Esophagus squamous epithelium (tissue), 5 donors: ENCODE data around the gene MAN1B1. TPM values are rescaled to one million over a fixed set of nuclear protein-coding genes. Genes with fewer than 3 reads are reported as not detected.
"Not testable (repeated sequence)": the region's sequence is repeated elsewhere in the genome, so short reads cannot be mapped to it uniquely, and the experiment has no call there.

Source experiments
- DNase-seq: peaks from one replicate; lab custom pipeline; 2025; lab: John Stamatoyannopoulos, UW
- H3K27ac ChIP-seq, 4 donors: fragments of 200-600 bp; sonication (generic); one replicate each; pipeline ENCODE4 v1.5.1; 2016 to 2019; ENCODE audit warnings: mild to moderate bottlenecking in 1 of 4
- H3K27me3 ChIP-seq, 4 donors: fragments of 200-600 bp; sonication (generic); 1 replicate in 3 of 4; 2 replicates in 1 of 4; pipeline versions ENCODE4 v1.5.1 to v1.6.0; 2017 to 2021; ENCODE audit warnings: antibody characterized with exemption in 1 of 4
- H3K36me3 ChIP-seq, 3 donors: fragments of 200-600 bp; sonication (generic); one replicate each; pipeline ENCODE4 v1.5.1; 2016 to 2019
- H3K4me1 ChIP-seq, 3 donors: fragments of 200-600 bp; sonication (generic); one replicate each; pipeline ENCODE4 v1.5.1; 2017 to 2019
- H3K4me3 ChIP-seq, 4 donors: fragments of 200-600 bp; sonication (generic); 1 replicate in 3 of 4; 2 replicates in 1 of 4; pipeline ENCODE4 v1.5.1; 2016 to 2019; ENCODE audit warnings: mild to moderate bottlenecking in 2 of 4, moderate library complexity in 1 of 4
- H3K9me3 ChIP-seq, 3 donors: fragments of 200-600 bp; sonication (generic); one replicate each; pipeline ENCODE4 v1.5.1; 2016 to 2019
- CTCF ChIP-seq, 6 experiments: fragments of 450-650 bp in 4 of 6; fragments of 200-600 bp in 2 of 6; sonication (generic) in 2 of 6; IDR thresholded peaks; one replicate each; pipeline ENCODE4 v1.5.1; 2016 to 2019; ENCODE audit warnings: antibody characterized with exemption in 6 of 6, mild to moderate bottlenecking in 4 of 6, moderate library complexity in 4 of 6
- POLR2A ChIP-seq, 4 donors: fragments of 450-650 bp; IDR thresholded peaks; one replicate each; pipeline ENCODE4 v1.6.1; 2017; ENCODE audit warnings: antibody characterized with exemption in 4 of 4, mild to moderate bottlenecking in 4 of 4, moderate library complexity in 3 of 4
- WGBS, 2 donors: methylation state at CpG; one replicate each; pipeline ENCODE4 v1.1.5; 2018; 5-methylcytosine and 5-hydroxymethylcytosine counted together
- intact Hi-C: fragments of 100-400 bp; cut with DNase I; formaldehyde crosslinking; loops from one replicate; pipeline ENCODE4 v1.15.0; 2022
- total RNA-seq, 4 donors: library from RNA; depleted of rRNA; stranded (reverse); fragments of >200 nt; gene quantifications; one replicate each; pipeline ENCODE4 v1.1.0, GENCODE V29; 2016
- donor health status: DM: yes; HTN: yes; CAD: no.

The MAN1B1 gene
- total RNA-seq, 4 donors from 2014 or later = 25.6 to 50.9 (median 39.4) TPM

GRCh38 chr9:137062384-137062783 is 24.4 kb upstream of the MAN1B1 start:
- no peak overlapping the region for H3K4me3 ChIP-seq
- no peaks in the 10 kb centered on the region for H3K27me3 ChIP-seq
- no peak for DNase-seq
- H3K9me3 ChIP-seq = no peaks in the 10 kb centered on the region
- H3K4me1 ChIP-seq = peaks cover 0 to 38% (median 3%) of the 10 kb centered on the region in 3 donors
- no peak for TF ChIP-seq POLR2A (IDR thresholded peaks at IDR 0.05)
- no peak for TF ChIP-seq CTCF (IDR thresholded peaks at IDR 0.05)
- no peaks in the 10 kb centered on the region for H3K36me3 ChIP-seq
- H3K27ac ChIP-seq = no peak overlapping the region
- WGBS, 2 donors = 19 to 26% methylated on average over 4 to 9 of the region's 15 CpGs
- intact Hi-C loops = no loop called here

- H3K27me3 ChIP-seq, H3K9me3 ChIP-seq, H3K36me3 ChIP-seq, DNase-seq, intact Hi-C loops, H3K4me3 ChIP-seq, H3K27ac ChIP-seq: not testable (repeated sequence)
- peaks cover under 1 to 37% (median 4%) of the 10 kb centered on the region in 3 donors for H3K4me1 ChIP-seq
- WGBS, 2 donors = no CpG with 5 or more reads among the region's 9 CpGs
These were observed 24.0 kb upstream of the MAN1B1 start for GRCh38 chr9:137062798-137063197.

- Histone ChIP-seq H3K9me3 (no peaks in the 10 kb centered on the region), H3K27ac (no peak overlapping the region), H3K27me3 (peaks cover 0 to 7% (median 0%) of the 10 kb centered on the region in 4 donors), H3K4me1 (peaks cover 6 to 40% (median 10%) of the 10 kb centered on the region in 3 donors), H3K4me3 (no peak overlapping the region), H3K36me3 (no peaks in the 10 kb centered on the region)
- TF ChIP-seq POLR2A (IDR thresholded peaks at IDR 0.05) (no peak), CTCF (IDR thresholded peaks at IDR 0.05) (no peak)
- 40 to 81% methylated on average over 2 to 3 of the region's 26 CpGs for WGBS, 2 donors
- intact Hi-C loops = no loop called here
- DNase-seq = no peak
These were observed 23.3 kb upstream of the MAN1B1 start for GRCh38 chr9:137063311-137064026.

- intact Hi-C loops = no loop called here
- no peaks in the 10 kb centered on the region for H3K9me3 ChIP-seq
- H3K36me3 ChIP-seq = no peaks in the 10 kb centered on the region
- no peak for DNase-seq
- TF ChIP-seq POLR2A (IDR thresholded peaks at IDR 0.05) = no peak
- TF ChIP-seq CTCF (IDR thresholded peaks at IDR 0.05) = peak; percentile 92 to 100 (median 96)
- H3K27me3 ChIP-seq = peaks cover 0 to 15% (median 0%) of the 10 kb centered on the region in 4 donors
- H3K4me1 ChIP-seq = peaks cover 11 to 48% (median 11%) of the 10 kb centered on the region in 3 donors
- H3K27ac ChIP-seq = no peak overlapping the region
- no peak overlapping the region for H3K4me3 ChIP-seq
- 52 to 60% methylated on average over 4 to 11 of the region's 55 CpGs for WGBS, 2 donors
These were observed 22.5 kb upstream of the MAN1B1 start for GRCh38 chr9:137064027-137064879.

- Histone ChIP-seq H3K4me1 (peaks cover 15 to 54% (median 17%) of the 10 kb centered on the region in 3 donors), H3K27ac (no peak overlapping the region), H3K9me3 (no peaks in the 10 kb centered on the region), H3K36me3 (no peaks in the 10 kb centered on the region), H3K27me3 (peaks cover 0 to 21% (median 0%) of the 10 kb centered on the region in 4 donors), H3K4me3 (no peak overlapping the region)
- DNase-seq = no peak
- intact Hi-C loops = no loop called here
- 60 to 90% methylated on average over 1 to 5 of the region's 12 CpGs for WGBS, 2 donors
- no peak for TF ChIP-seq CTCF (IDR thresholded peaks at IDR 0.05)
- TF ChIP-seq POLR2A (IDR thresholded peaks at IDR 0.05) = no peak
These were observed 22.0 kb upstream of the MAN1B1 start for GRCh38 chr9:137064880-137065164.
